HG03139 (cell line): ENCODE results near the gene PTGIS.

ENCODE experiments used
- ATAC-seq: cut with Tn5 transposase; IDR thresholded peaks from one replicate; pipeline ENCODE4 v1.9.1; 2021; ENCODE audit not compliant: unreplicated experiment

The PTGIS gene

GRCh38 chr20:49501917-49502316, 66.0 kb downstream of the PTGIS start:
- ATAC-seq = no peak

- no peak for ATAC-seq
These were observed 70.6 kb downstream of the PTGIS start for GRCh38 chr20:49497398-49497669.

GRCh38 chr20:49496553-49497397, 71.2 kb downstream of the PTGIS start:
- ATAC-seq = no peak

- no peak for ATAC-seq
These were observed 71.9 kb downstream of the PTGIS start for GRCh38 chr20:49496043-49496442.

GRCh38 chr20:49490689-49491088, 77.2 kb downstream of the PTGIS start:
- no peak for ATAC-seq

GRCh38 chr20:49489688-49490087, 78.2 kb downstream of the PTGIS start:
- no peak for ATAC-seq

GRCh38 chr20:49486064-49486463, 81.9 kb downstream of the PTGIS start:
- ATAC-seq = no peak

GRCh38 chr20:49485563-49485962, 82.4 kb downstream of the PTGIS start:
- no peak for ATAC-seq

- no peak for ATAC-seq
These were observed 83.5 kb downstream of the PTGIS start for GRCh38 chr20:49484180-49485140.

GRCh38 chr20:49483696-49484123, 84.2 kb downstream of the PTGIS start:
- no peak for ATAC-seq

- ATAC-seq = no peak
These were observed 84.8 kb downstream of the PTGIS start for GRCh38 chr20:49483018-49483695.

- no peak for ATAC-seq
These were observed 85.3 kb downstream of the PTGIS start, which contains the start of gene KCNB1 for GRCh38 chr20:49482621-49483017. TSS of gene KCNB1 (minus strand) at chr20:49482668. CDS start at chr20:49482480, 188 bp downstream.

GRCh38 chr20:49482173-49482572, 85.8 kb downstream of the PTGIS start:
- no peak for ATAC-seq

GRCh38 chr20:49481116-49481515, 86.8 kb downstream of the PTGIS start:
- no peak for ATAC-seq

GRCh38 chr20:49480236-49480635, 87.7 kb downstream of the PTGIS start:
- ATAC-seq = no peak

- ATAC-seq = no peak
These were observed 88.2 kb downstream of the PTGIS start for GRCh38 chr20:49479785-49480184.

GRCh38 chr20:49478754-49479689, 88.9 kb downstream of the PTGIS start:
- no peak for ATAC-seq

- no peak for ATAC-seq
These were observed 89.7 kb downstream of the PTGIS start for GRCh38 chr20:49478266-49478665.

GRCh38 chr20:49477200-49477599, 90.7 kb downstream of the PTGIS start:
- ATAC-seq = no peak

- no peak for ATAC-seq
These were observed 92.0 kb downstream of the PTGIS start for GRCh38 chr20:49476016-49476355.
